ENCODE results near the gene PKHD1. TPM values are rescaled to one million over a fixed set of nuclear protein-coding genes. Genes with fewer than 3 reads are reported as not detected.
"Not testable (repeated sequence)": the region's sequence is repeated elsewhere in the genome, so short reads cannot be mapped to it uniquely, and the experiment has no call there.

Gene PKHD1
- total and polyA plus RNA-seq, 9 donors: 0.01 to 0.12 (median 0.05) TPM; not detected in 3

DNA sequence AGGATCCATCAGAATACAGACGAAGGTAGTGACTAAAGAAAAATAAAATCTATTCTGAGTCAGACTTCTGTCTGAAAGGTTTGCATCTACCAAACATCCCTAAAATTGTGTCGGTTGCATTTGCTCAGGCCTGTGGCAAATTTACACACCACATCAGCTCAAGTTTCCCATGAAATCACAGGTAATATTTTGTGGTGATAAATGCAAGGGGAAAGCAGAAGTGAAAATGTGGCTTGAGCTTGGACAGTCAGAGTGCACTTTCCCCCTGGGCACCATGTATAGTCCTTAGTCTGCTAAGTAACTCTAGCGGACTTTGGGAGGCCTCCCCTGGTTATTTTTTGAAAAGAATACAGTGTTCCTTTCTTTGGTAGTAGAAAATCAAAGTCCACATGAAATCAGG lies 159.1 kb downstream of the PKHD1 start:
- no peaks in the 10 kb centered on the region for H3K9me3 ChIP-seq
- TF ChIP-seq EP300 (IDR thresholded peaks at IDR 0.05): no peak
- TF ChIP-seq POLR2A (IDR thresholded peaks at IDR 0.05): no peak
- TF ChIP-seq, protein P1, sequence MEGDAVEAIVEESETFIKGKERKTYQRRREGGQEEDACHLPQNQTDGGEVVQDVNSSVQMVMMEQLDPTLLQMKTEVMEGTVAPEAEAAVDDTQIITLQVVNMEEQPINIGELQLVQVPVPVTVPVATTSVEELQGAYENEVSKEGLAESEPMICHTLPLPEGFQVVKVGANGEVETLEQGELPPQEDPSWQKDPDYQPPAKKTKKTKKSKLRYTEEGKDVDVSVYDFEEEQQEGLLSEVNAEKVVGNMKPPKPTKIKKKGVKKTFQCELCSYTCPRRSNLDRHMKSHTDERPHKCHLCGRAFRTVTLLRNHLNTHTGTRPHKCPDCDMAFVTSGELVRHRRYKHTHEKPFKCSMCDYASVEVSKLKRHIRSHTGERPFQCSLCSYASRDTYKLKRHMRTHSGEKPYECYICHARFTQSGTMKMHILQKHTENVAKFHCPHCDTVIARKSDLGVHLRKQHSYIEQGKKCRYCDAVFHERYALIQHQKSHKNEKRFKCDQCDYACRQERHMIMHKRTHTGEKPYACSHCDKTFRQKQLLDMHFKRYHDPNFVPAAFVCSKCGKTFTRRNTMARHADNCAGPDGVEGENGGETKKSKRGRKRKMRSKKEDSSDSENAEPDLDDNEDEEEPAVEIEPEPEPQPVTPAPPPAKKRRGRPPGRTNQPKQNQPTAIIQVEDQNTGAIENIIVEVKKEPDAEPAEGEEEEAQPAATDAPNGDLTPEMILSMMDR (IDR thresholded peaks at IDR 0.05): no peak
- H3K27ac ChIP-seq: no peak overlapping the region
- no peak for DNase-seq
- no peak overlapping the region for H3K4me3 ChIP-seq
- no peaks in the 10 kb centered on the region for H3K36me3 ChIP-seq
- no peaks in the 10 kb centered on the region for H3K4me1 ChIP-seq (ENCODE audit: insufficient read depth)
- intact Hi-C loops (cut with DNase I): no loop called here
- 61 to 74% (median 73%) methylated on average over 3 of the region's 3 CpGs for WGBS, 3 donors
- no peaks in the 10 kb centered on the region for H3K27me3 ChIP-seq

- TF ChIP-seq, protein P1 (IDR thresholded peaks at IDR 0.05): no peak
- TF ChIP-seq POLR2A (IDR thresholded peaks at IDR 0.05) (no peak), EP300 (IDR thresholded peaks at IDR 0.05) (no peak)
- Histone ChIP-seq H3K27ac (no peak overlapping the region), H3K4me3 (no peak overlapping the region), H3K27me3 (no peaks in the 10 kb centered on the region), H3K4me1 (ENCODE audit: insufficient read depth) (no peaks in the 10 kb centered on the region), H3K9me3 (peaks cover 0 to 1% of the 10 kb centered on the region in 2 donors), H3K36me3 (no peaks in the 10 kb centered on the region)
- 61% methylated on average over 1 of the region's 1 CpG for WGBS, 3 donors
- no peak for DNase-seq
- intact Hi-C loops (cut with DNase I): no loop called here
These were observed 160.0 kb downstream of the PKHD1 start for GRCh38 chr6:51927450-51927849.

DNA sequence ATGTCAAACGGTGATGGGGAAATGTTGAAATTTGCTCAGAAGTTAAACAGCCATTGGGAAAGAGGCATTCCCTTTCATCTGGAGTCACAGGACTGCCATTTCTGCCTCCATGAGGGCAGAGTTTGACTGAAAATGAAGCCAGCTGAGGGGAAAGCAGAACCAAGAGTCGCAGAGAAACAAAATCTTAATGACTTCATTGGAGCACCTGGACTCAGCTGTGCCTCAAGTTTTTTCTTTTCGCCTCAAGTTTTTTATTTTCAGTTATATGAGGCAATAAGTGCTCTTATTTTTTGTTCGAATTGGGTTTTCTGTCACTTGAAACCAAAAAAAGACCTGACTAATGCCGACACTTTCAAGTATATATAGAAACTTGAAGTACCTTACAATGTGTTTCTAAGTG lies 161.3 kb downstream of the PKHD1 start:
- intact Hi-C loops (cut with DNase I): no loop called here
- TF ChIP-seq, protein P1 (IDR thresholded peaks at IDR 0.05): no peak
- TF ChIP-seq POLR2A (IDR thresholded peaks at IDR 0.05): no peak
- TF ChIP-seq EP300 (IDR thresholded peaks at IDR 0.05): no peak
- WGBS, 3 donors: 75 to 80% (median 77%) methylated on average over 5 of the region's 5 CpGs
- H3K27ac ChIP-seq: no peak overlapping the region
- H3K36me3 ChIP-seq: no peaks in the 10 kb centered on the region
- H3K9me3 ChIP-seq: peaks cover 0 to 4% of the 10 kb centered on the region in 2 donors
- H3K4me1 ChIP-seq (ENCODE audit: insufficient read depth): no peaks in the 10 kb centered on the region
- DNase-seq: no peak
- no peaks in the 10 kb centered on the region for H3K27me3 ChIP-seq
- no peak overlapping the region for H3K4me3 ChIP-seq

GRCh38 chr6:51922479-51922878 lies 164.9 kb downstream of the PKHD1 start:
- H3K36me3 ChIP-seq; H3K4me1 ChIP-seq (ENCODE audit: insufficient read depth); intact Hi-C loops (cut with DNase I); H3K9me3 ChIP-seq; H3K4me3 ChIP-seq; H3K27ac ChIP-seq; DNase-seq; H3K27me3 ChIP-seq: not testable (repeated sequence)
- WGBS, 3 donors: 88 to 96% (median 90%) methylated on average over 9 of the region's 9 CpGs

DNA sequence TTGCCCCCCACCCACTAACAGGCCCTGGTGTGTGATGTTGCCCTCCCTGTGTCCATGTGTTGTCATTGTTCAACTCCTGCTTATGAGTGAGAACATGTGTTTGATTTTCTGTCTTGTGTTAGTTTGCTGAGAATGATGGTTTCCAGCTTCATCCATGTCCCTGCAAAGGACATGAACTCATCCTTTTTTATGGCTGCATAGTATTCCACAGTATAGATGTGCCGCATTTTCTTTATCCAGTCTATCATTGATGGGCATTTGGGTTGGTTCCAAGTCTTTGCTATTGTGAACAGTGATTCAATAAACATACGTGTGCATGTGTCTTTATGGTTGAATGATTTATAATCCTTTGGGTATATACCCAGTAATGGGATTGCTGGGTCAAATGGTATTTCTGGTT lies 169.1 kb downstream of the PKHD1 start:
- WGBS, 3 donors: 87 to 94% (median 93%) methylated on average over 2 of the region's 2 CpGs
- H3K36me3 ChIP-seq; H3K4me1 ChIP-seq (ENCODE audit: insufficient read depth); H3K27me3 ChIP-seq; intact Hi-C loops (cut with DNase I); H3K9me3 ChIP-seq; H3K4me3 ChIP-seq; H3K27ac ChIP-seq; DNase-seq: not testable (repeated sequence)

DNA sequence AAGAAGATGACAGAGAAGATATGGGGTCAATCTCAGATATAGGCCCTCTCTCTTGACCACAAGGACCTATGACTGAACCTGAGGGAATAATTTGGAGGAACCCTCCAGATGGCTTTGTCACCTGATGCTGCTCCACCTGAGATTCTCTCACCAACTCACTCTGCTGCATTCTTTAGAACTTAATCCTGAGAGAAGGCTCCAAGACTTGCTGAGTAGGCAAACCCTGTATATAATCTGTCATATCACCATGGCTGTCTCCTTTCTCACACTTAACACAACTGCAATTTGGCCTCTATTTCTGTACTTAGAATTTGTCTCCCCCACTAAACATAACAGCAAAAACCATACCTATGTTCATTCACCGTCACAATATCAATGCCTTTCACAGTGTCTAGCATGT lies 172.3 kb downstream of the PKHD1 start:
- 79 to 100% (median 83%) methylated on average over 1 of the region's 1 CpG for WGBS, 3 donors
- no peak for TF ChIP-seq POLR2A (IDR thresholded peaks at IDR 0.05)
- TF ChIP-seq, protein P1 (IDR thresholded peaks at IDR 0.05): no peak
- no peaks in the 10 kb centered on the region for H3K9me3 ChIP-seq
- H3K4me1 ChIP-seq (ENCODE audit: insufficient read depth): no peaks in the 10 kb centered on the region
- no peaks in the 10 kb centered on the region for H3K27me3 ChIP-seq
- H3K36me3 ChIP-seq: no peaks in the 10 kb centered on the region
- H3K4me3 ChIP-seq: no peak overlapping the region
- no peak overlapping the region for H3K27ac ChIP-seq
- intact Hi-C loops (cut with DNase I): no loop called here
- no peak for DNase-seq
